ENCODE data around the gene FBXW11. TPM values are rescaled to one million over a fixed set of nuclear protein-coding genes. Genes with fewer than 3 reads are reported as not detected.

FBXW11 gene
- total and polyA plus RNA-seq, 3 donors from 2014 or later = 46.3 to 61.8 (median 60.6) TPM

DNA sequence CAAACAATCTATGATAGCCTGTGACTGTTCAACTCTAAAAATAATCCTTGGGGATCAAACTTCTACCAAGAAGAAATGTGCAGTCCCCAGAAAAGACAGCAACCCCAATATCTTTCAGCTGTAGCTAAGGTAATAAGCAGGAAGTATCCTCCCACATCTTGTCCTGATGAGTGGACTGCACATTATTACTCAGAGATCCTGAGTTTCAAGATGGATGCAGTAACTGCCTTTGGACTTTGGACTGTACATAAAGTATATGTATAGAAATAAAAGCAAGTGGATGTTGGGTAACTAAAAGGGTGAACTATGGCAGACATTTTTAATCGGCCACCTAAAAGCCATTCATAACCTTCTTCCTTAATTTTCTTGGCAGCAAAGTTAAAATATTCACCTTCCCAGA is 175.8 kb downstream of the FBXW11 start:
- TF ChIP-seq POLR2A (IDR thresholded peaks at IDR 0.05) = no peak
- TF ChIP-seq, protein P1, sequence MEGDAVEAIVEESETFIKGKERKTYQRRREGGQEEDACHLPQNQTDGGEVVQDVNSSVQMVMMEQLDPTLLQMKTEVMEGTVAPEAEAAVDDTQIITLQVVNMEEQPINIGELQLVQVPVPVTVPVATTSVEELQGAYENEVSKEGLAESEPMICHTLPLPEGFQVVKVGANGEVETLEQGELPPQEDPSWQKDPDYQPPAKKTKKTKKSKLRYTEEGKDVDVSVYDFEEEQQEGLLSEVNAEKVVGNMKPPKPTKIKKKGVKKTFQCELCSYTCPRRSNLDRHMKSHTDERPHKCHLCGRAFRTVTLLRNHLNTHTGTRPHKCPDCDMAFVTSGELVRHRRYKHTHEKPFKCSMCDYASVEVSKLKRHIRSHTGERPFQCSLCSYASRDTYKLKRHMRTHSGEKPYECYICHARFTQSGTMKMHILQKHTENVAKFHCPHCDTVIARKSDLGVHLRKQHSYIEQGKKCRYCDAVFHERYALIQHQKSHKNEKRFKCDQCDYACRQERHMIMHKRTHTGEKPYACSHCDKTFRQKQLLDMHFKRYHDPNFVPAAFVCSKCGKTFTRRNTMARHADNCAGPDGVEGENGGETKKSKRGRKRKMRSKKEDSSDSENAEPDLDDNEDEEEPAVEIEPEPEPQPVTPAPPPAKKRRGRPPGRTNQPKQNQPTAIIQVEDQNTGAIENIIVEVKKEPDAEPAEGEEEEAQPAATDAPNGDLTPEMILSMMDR (IDR thresholded peaks at IDR 0.05) = no peak
- 96 to 97% methylated on average over 1 of the region's 1 CpG for WGBS, 2 donors
- intact Hi-C loops (cut with DNase I; ENCODE audit: low total_unique reads) = no loop called here
- Histone ChIP-seq H3K36me3 (ENCODE audit: low read depth, missing control alignments) (no peaks in the 10 kb centered on the region), H3K4me3 (no peak overlapping the region), H3K27ac (no peak overlapping the region), H3K27me3 (no peaks in the 10 kb centered on the region), H3K4me1 (no peaks in the 10 kb centered on the region), H3K9me3 (no peaks in the 10 kb centered on the region)
- no peak for DNase-seq

DNA sequence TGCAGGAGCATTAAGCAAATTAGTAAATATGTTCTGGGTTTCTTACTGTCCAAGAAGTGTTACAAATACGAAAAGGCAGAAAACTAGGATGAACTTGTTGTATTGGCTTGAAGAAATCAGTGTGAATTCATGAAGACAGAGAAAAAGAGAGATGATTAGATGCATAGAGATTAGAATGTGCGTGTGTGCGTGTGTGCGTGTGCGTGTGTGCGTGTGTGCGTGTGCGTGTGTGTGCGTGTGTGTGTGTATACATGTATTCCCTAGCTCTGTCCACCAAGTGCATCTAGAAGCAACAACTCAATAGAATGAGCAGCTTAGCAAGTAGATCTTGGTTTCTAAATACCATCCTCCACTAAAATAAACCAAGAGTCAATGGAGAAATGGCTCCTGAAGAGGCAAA is 179.3 kb downstream of the FBXW11 start:
- intact Hi-C loops (cut with DNase I; ENCODE audit: low total_unique reads) = no loop called here
- no peaks in the 10 kb centered on the region for H3K36me3 ChIP-seq (ENCODE audit: low read depth, missing control alignments)
- H3K4me3 ChIP-seq = no peak overlapping the region
- no peaks in the 10 kb centered on the region for H3K27me3 ChIP-seq
- H3K4me1 ChIP-seq = no peaks in the 10 kb centered on the region
- TF ChIP-seq, protein P1 (IDR thresholded peaks at IDR 0.05) = no peak
- TF ChIP-seq POLR2A (IDR thresholded peaks at IDR 0.05) = no peak
- no peak for DNase-seq
- 92 to 95% methylated on average over 9 of the region's 9 CpGs for WGBS, 2 donors
- H3K27ac ChIP-seq = no peak overlapping the region
- no peaks in the 10 kb centered on the region for H3K9me3 ChIP-seq

DNA sequence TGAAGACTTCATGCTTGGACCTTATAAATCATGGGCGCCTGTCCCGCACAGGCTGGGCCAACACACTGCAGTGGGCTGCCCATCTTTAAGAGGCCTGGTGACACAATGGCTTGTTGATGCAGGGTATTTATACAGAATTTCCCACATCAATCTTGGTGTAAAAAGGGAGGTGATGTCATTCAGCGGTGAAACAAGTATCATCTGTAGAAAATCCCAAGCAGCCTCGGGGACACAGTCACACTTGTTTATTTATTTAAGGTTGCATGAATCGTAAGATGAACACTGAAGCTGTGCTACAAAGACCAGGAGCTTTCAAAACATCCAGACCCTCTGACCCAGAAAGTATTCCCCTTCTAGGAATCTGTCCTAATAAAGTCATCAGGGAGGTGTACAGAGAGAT is 180.3 kb downstream of the FBXW11 start:
- no peaks in the 10 kb centered on the region for H3K4me1 ChIP-seq
- TF ChIP-seq, protein P1 (IDR thresholded peaks at IDR 0.05) = no peak
- no peak for TF ChIP-seq POLR2A (IDR thresholded peaks at IDR 0.05)
- H3K9me3 ChIP-seq = no peaks in the 10 kb centered on the region
- no peak overlapping the region for H3K4me3 ChIP-seq
- no peaks in the 10 kb centered on the region for H3K27me3 ChIP-seq
- intact Hi-C loops (cut with DNase I; ENCODE audit: low total_unique reads) = no loop called here
- no peaks in the 10 kb centered on the region for H3K36me3 ChIP-seq (ENCODE audit: low read depth, missing control alignments)
- no peak for DNase-seq
- WGBS, 2 donors = 54 to 65% methylated on average over 5 of the region's 5 CpGs
- H3K27ac ChIP-seq = no peak overlapping the region

DNA sequence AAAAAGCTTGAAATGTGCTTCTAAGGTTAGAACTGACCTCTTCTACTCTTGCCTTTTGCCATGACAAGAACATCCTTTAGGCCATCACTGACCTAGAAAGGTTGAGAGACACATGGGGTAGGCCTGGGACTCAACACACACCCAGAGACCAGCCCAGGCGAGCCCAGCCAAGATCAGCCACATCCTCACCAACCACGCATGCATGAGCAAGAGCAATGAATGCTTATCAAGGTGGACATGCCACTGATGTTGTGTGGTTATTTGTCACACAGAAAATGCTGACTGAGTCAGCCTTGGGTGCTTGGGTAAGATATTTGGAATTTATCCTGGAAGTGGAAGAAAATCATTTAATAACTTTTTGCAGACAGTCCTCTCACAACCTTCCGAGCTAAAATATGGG is 181.4 kb downstream of the FBXW11 start:
- no peaks in the 10 kb centered on the region for H3K9me3 ChIP-seq
- no peak overlapping the region for H3K4me3 ChIP-seq
- no peak for DNase-seq
- no peaks in the 10 kb centered on the region for H3K4me1 ChIP-seq
- TF ChIP-seq POLR2A (IDR thresholded peaks at IDR 0.05) = no peak
- TF ChIP-seq, protein P1 (IDR thresholded peaks at IDR 0.05) = no peak
- H3K36me3 ChIP-seq (ENCODE audit: low read depth, missing control alignments) = no peaks in the 10 kb centered on the region
- H3K27ac ChIP-seq = no peak overlapping the region
- intact Hi-C loops (cut with DNase I; ENCODE audit: low total_unique reads) = no loop called here
- WGBS, 2 donors = 95 to 100% methylated on average over 3 of the region's 3 CpGs
- H3K27me3 ChIP-seq = no peaks in the 10 kb centered on the region

DNA sequence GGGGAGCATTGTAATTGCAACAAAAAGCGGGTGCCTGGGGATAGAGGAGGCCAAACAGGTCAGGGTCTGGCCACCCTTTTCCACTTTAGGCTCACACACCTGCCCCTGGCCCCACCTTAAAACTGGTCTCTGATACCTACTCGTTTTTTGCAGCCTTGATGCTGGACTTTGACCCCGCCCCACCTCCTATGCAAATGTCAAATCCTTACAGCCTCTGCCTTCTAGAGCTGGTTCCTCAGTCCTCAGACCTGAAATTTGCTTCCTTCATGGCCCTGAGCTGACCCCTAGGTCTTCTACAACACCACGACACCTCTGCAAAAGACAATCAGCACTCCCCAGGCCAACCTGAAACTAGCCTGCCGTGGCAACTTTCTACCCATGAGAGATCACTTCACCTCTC is 183.2 kb downstream of the FBXW11 start:
- H3K4me3 ChIP-seq = no peak overlapping the region
- no peaks in the 10 kb centered on the region for H3K9me3 ChIP-seq
- 64 to 68% methylated on average over 5 of the region's 5 CpGs for WGBS, 2 donors
- no peak for DNase-seq
- no peak overlapping the region for H3K27ac ChIP-seq
- no peaks in the 10 kb centered on the region for H3K27me3 ChIP-seq
- H3K36me3 ChIP-seq (ENCODE audit: low read depth, missing control alignments) = no peaks in the 10 kb centered on the region
- intact Hi-C loops (cut with DNase I; ENCODE audit: low total_unique reads) = no loop called here
- H3K4me1 ChIP-seq = no peaks in the 10 kb centered on the region
- no peak for TF ChIP-seq POLR2A (IDR thresholded peaks at IDR 0.05)
- TF ChIP-seq, protein P1 (IDR thresholded peaks at IDR 0.05) = no peak
